Naive thymus-derived CD4-positive, alpha-beta T cell (primary cell): Measurements from ENCODE around the gene SLC38A3. TPM values are rescaled to one million over a fixed set of nuclear protein-coding genes. Genes with fewer than 3 reads are reported as not detected.

Source experiments
- ATAC-seq: fragments of 150-1000 bp; cut with Tn5 transposase; 2 replicates; pipeline ENCODE4 v1.10.0; 2021; ENCODE audit warnings: mild to moderate bottlenecking, moderate library complexity
- CTCF ChIA-PET: fragments of 350-600 bp; sonication (Branson Sonifier 250); formaldehyde crosslinking; loops from one replicate; lab custom pipeline; 2021; ENCODE audit warnings: antibody characterized with exemption; lab: Charles Lee
- POLR2A ChIA-PET: fragments of 350-600 bp; sonication (Branson Sonifier 250); formaldehyde crosslinking; loops from one replicate; lab custom pipeline; 2021; ENCODE audit warnings: antibody characterized with exemption, inconsistent platforms; lab: Charles Lee
- DNase-seq, 9 donors: peaks; one replicate each; pipeline versions ENCODE4 v3.0.0 to v3.0.0-alpha.2; 2020 to 2022; ENCODE audit warnings: mixed read lengths in 1 of 9
- H3K27ac ChIP-seq: one replicate; pipeline ENCODE4 v1.7.0; 2013; ENCODE audit warnings: mild to moderate bottlenecking, low read depth, low read length, moderate library complexity
- H3K27me3 ChIP-seq, 2 donors: one replicate each; pipeline ENCODE4 v1.7.0; 2013; ENCODE audit warnings: low read length in 2 of 2, mild to moderate bottlenecking in 2 of 2, moderate library complexity in 2 of 2; ENCODE audit not compliant: control insufficient read depth in 2 of 2, insufficient read depth in 2 of 2
- H3K36me3 ChIP-seq, 3 experiments: 1 replicate in 2 of 3; 2 replicates in 1 of 3; pipeline ENCODE4 v1.7.0; 2013; ENCODE audit warnings: low read length in 3 of 3, mild to moderate bottlenecking in 3 of 3, moderate library complexity in 1 of 3; ENCODE audit not compliant: insufficient read depth in 3 of 3, control insufficient read depth in 2 of 3
- H3K4me1 ChIP-seq, 2 donors: one replicate each; pipeline ENCODE4 v1.7.0; 2013; ENCODE audit warnings: low read length in 2 of 2, mild to moderate bottlenecking in 2 of 2, moderate library complexity in 1 of 2; ENCODE audit not compliant: control insufficient read depth in 2 of 2, insufficient read depth in 2 of 2
- H3K4me3 ChIP-seq: 2 replicates; pipeline ENCODE4 v1.7.0; 2013; ENCODE audit warnings: mild to moderate bottlenecking, low read length
- H3K9me3 ChIP-seq, 3 experiments: 1 replicate in 2 of 3; 2 replicates in 1 of 3; pipeline ENCODE4 v1.7.0; 2013; ENCODE audit warnings: low read length in 3 of 3; ENCODE audit not compliant: control insufficient read depth in 2 of 3
- H3K27ac Mint-ChIP-seq, 9 donors: one replicate each; pipeline ENCODE4 v1.8.0; 2020 to 2022; ENCODE audit warnings: mixed read lengths in 9 of 9, mild to moderate bottlenecking in 8 of 9, moderate library complexity in 5 of 9, inconsistent platforms in 2 of 9
- H3K27me3 Mint-ChIP-seq, 5 donors: one replicate each; pipeline ENCODE4 v1.8.0; 2021 to 2022; ENCODE audit warnings: mixed read lengths in 5 of 5, mild to moderate bottlenecking in 1 of 5
- H3K36me3 Mint-ChIP-seq, 5 donors: one replicate each; pipeline ENCODE4 v1.8.0; 2020 to 2022; ENCODE audit warnings: mixed read lengths in 5 of 5, mild to moderate bottlenecking in 3 of 5, inconsistent platforms in 1 of 5
- H3K4me1 Mint-ChIP-seq, 7 donors: one replicate each; pipeline ENCODE4 v1.8.0; 2020 to 2022; ENCODE audit warnings: mixed read lengths in 7 of 7, mild to moderate bottlenecking in 3 of 7, inconsistent platforms in 1 of 7
- H3K4me3 Mint-ChIP-seq, 10 donors: one replicate each; pipeline ENCODE4 v1.8.0; 2020 to 2022; ENCODE audit warnings: mild to moderate bottlenecking in 10 of 10, mixed read lengths in 10 of 10, moderate library complexity in 6 of 10, inconsistent platforms in 2 of 10
- H3K9me3 Mint-ChIP-seq, 11 donors: one replicate each; pipeline ENCODE4 v1.8.0; 2020 to 2022; ENCODE audit warnings: mixed read lengths in 11 of 11, mild to moderate bottlenecking in 4 of 11, inconsistent platforms in 1 of 11, moderate library complexity in 1 of 11
- intact Hi-C, 2 donors: fragments of 100-400 bp; cut with micrococcal nuclease; formaldehyde crosslinking; loops; one replicate each; pipeline ENCODE4 v1.15.1; 2023
- polyA plus RNA-seq, 2 donors: library from polyadenylated mRNA; unstranded; fragments of 300-500 nt; fragmentation: Illumina TruSeq; gene quantifications; one replicate each; pipeline ENCODE4 v1.2.3, GENCODE V29; 2021
- total RNA-seq, 6 experiments: library from RNA in 5 of 6; stranded (reverse) in 5 of 6; gene quantifications; 1 replicate in 5 of 6; 2 replicates in 1 of 6; pipeline ENCODE4 v1.2.3 and lab custom pipeline; 2021 to 2026

Gene SLC38A3
- total and polyA plus RNA-seq, 7 experiments from 2014 or later = 1.8 TPM; not detected in 6

DNA sequence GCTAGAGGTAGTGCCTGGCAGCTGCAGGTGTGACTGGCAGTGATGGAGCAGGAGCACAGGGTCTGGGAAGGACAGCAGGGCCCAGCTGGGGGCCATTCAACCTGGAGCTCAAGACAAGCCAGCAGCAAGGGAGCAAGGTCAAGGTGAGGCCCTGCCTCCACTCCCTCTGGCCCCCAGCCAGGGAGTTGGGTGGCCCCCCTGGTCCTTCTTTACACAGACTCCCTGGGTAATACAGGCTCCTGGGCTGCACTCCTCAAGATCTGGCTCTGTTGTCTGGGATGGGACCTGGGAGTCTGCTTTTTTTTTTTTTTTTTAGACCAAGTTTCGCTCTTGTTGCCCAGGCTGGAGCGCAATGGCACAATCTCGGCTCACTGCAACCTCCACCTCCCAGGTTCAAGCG lies 45.4 kb downstream of the SLC38A3 start:
- H3K36me3 ChIP-seq = peaks cover 6 to 72% (median 12%) of the 10 kb centered on the region in 3 experiments
- H3K27ac Mint-ChIP-seq = peak overlapping the region in 7 of 9 donors; percentile 18 to 96 (median 70)
- no peak for DNase-seq
- H3K4me3 ChIP-seq = no peak overlapping the region
- peak overlapping the region in 3 of 10 donors; percentile 17 to 40 (median 29) for H3K4me3 Mint-ChIP-seq
- CTCF ChIA-PET = interaction anchor here (0.6 to 2.3 kb wide), 6 partner anchors 9 to 58 kb away, joined by 3 to 12 read pairs (median 5); partner anchors contain the start of gene GNAI2
- intact Hi-C loops = no loop called here
- H3K27me3 ChIP-seq = no peaks in the 10 kb centered on the region
- no peaks in the 10 kb centered on the region for H3K9me3 ChIP-seq
- H3K27me3 Mint-ChIP-seq = no peaks in the 10 kb centered on the region
- H3K27ac ChIP-seq = peak overlapping the region; percentile 88
- peaks cover 34 to 57% of the 10 kb centered on the region in 2 donors for H3K4me1 ChIP-seq
- no peak for ATAC-seq
- POLR2A ChIA-PET = interaction anchor here (0.7 to 15.6 kb wide), 3 partner anchors 11 to 19 kb away, joined by 3 to 253 read pairs (median 3); partner anchors contain the start of gene GNAI2
- peaks cover 0 to 11% (median 0%) of the 10 kb centered on the region in 5 donors for H3K36me3 Mint-ChIP-seq
- H3K4me1 Mint-ChIP-seq = peaks cover 30 to 60% (median 47%) of the 10 kb centered on the region in 7 donors
- no peaks in the 10 kb centered on the region for H3K9me3 Mint-ChIP-seq

- H3K9me3 ChIP-seq = no peaks in the 10 kb centered on the region
- Mint-ChIP-seq H3K27me3 (no peaks in the 10 kb centered on the region), H3K4me1 (peaks cover 26 to 53% (median 43%) of the 10 kb centered on the region in 7 donors), H3K27ac (peak overlapping the region in 7 of 9 donors; percentile 18 to 84 (median 46)), H3K4me3 (no peak overlapping the region), H3K36me3 (peaks cover 0 to 11% (median 0%) of the 10 kb centered on the region in 5 donors), H3K9me3 (no peaks in the 10 kb centered on the region)
- H3K4me1 ChIP-seq = peaks cover 28 to 52% of the 10 kb centered on the region in 2 donors
- CTCF ChIA-PET = no interaction called here
- ATAC-seq = no peak
- POLR2A ChIA-PET = interaction anchor here (0.8 to 1.9 kb wide), 2 partner anchors 8 to 14 kb away, joined by 4 to 6 read pairs; no protein-coding TSS in a partner anchor
- no peak for DNase-seq
- H3K4me3 ChIP-seq = no peak overlapping the region
- no peaks in the 10 kb centered on the region for H3K27me3 ChIP-seq
- H3K36me3 ChIP-seq = peaks cover 6 to 77% (median 12%) of the 10 kb centered on the region in 3 experiments
- intact Hi-C loops = no loop called here
- H3K27ac ChIP-seq = peak overlapping the region; percentile 6
Observed at GRCh38 chr3:50251220-50251619, 46.1 kb downstream of the SLC38A3 start.

GRCh38 chr3:50254577-50255250 lies 49.6 kb downstream of the SLC38A3 start:
- H3K9me3 ChIP-seq = no peaks in the 10 kb centered on the region
- no peak overlapping the region for H3K4me3 ChIP-seq
- no peaks in the 10 kb centered on the region for H3K27me3 ChIP-seq
- peak; percentile 74 for ATAC-seq
- H3K27ac ChIP-seq = no peak overlapping the region
- H3K4me3 Mint-ChIP-seq = no peak overlapping the region
- peaks cover 0 to 30% (median 0%) of the 10 kb centered on the region in 5 donors for H3K36me3 Mint-ChIP-seq
- H3K36me3 ChIP-seq = peaks cover 14 to 89% (median 20%) of the 10 kb centered on the region in 3 experiments
- H3K27me3 Mint-ChIP-seq = no peaks in the 10 kb centered on the region
- ChIA-PET CTCF (interaction anchor here (1.1 to 2.2 kb wide), 2 partner anchors 8 to 17 kb away, joined by 5 to 12 read pairs; no protein-coding TSS in a partner anchor), POLR2A (interaction anchor here (0.6 kb wide), 1 partner anchor 8 kb away, joined by 3 read pairs; no protein-coding TSS in a partner anchor)
- no peak for DNase-seq
- H3K4me1 ChIP-seq = peaks cover 15 to 20% of the 10 kb centered on the region in 2 donors
- peak overlapping the region in 2 of 9 donors; percentile 38 to 46 for H3K27ac Mint-ChIP-seq
- H3K4me1 Mint-ChIP-seq = peaks cover 11 to 30% (median 24%) of the 10 kb centered on the region in 7 donors
- intact Hi-C loops = no loop called here
- no peaks in the 10 kb centered on the region for H3K9me3 Mint-ChIP-seq

GRCh38 chr3:50255251-50255615 lies 50.2 kb downstream of the SLC38A3 start:
- Mint-ChIP-seq H3K27me3 (no peaks in the 10 kb centered on the region), H3K4me3 (no peak overlapping the region)

GRCh38 chr3:50256978-50257890 lies 52.2 kb downstream of the SLC38A3 start:
- Histone ChIP-seq H3K27me3 (no peaks in the 10 kb centered on the region), H3K4me3 (no peak overlapping the region), H3K9me3 (no peaks in the 10 kb centered on the region), H3K4me1 (peaks cover 6 to 8% of the 10 kb centered on the region in 2 donors), H3K27ac (no peak overlapping the region), H3K36me3 (peaks cover 12 to 71% (median 20%) of the 10 kb centered on the region in 3 experiments)
- intact Hi-C loops = no loop called here
- ChIA-PET POLR2A (interaction anchor here (1.2 to 1.4 kb wide), 2 partner anchors 10 to 28 kb away, joined by 4 to 5 read pairs; no protein-coding TSS in a partner anchor), CTCF (interaction anchor here (0.7 to 2.2 kb wide), 6 partner anchors 11 to 86 kb away, joined by 3 to 12 read pairs (median 4); no protein-coding TSS in a partner anchor)
- no peak overlapping the region for H3K4me3 Mint-ChIP-seq
- ATAC-seq (no peak), DNase-seq (no peak)
- H3K9me3 Mint-ChIP-seq = no peaks in the 10 kb centered on the region
- H3K27me3 Mint-ChIP-seq = no peaks in the 10 kb centered on the region
- H3K36me3 Mint-ChIP-seq = peaks cover 0 to 21% (median 0%) of the 10 kb centered on the region in 5 donors
- H3K27ac Mint-ChIP-seq = peak overlapping the region in 2 of 9 donors; percentile 53 to 59
- H3K4me1 Mint-ChIP-seq = peaks cover 0 to 14% (median 11%) of the 10 kb centered on the region in 7 donors

More at GRCh38 chr3:50255251-50255615, 50.2 kb downstream of the SLC38A3 start:
- Histone ChIP-seq H3K36me3 (peaks cover 14 to 84% (median 20%) of the 10 kb centered on the region in 3 experiments), H3K4me1 (peaks cover 15 to 17% of the 10 kb centered on the region in 2 donors), H3K27ac (no peak overlapping the region), H3K27me3 (no peaks in the 10 kb centered on the region), H3K4me3 (no peak overlapping the region), H3K9me3 (no peaks in the 10 kb centered on the region)
- Mint-ChIP-seq H3K4me1 (peaks cover 8 to 28% (median 21%) of the 10 kb centered on the region in 7 donors), H3K9me3 (no peaks in the 10 kb centered on the region), H3K27ac (no peak overlapping the region), H3K36me3 (peaks cover 0 to 28% (median 0%) of the 10 kb centered on the region in 5 donors)
- ATAC-seq (no peak), DNase-seq (no peak)
- ChIA-PET CTCF (interaction anchor here (1.2 to 2.2 kb wide), 2 partner anchors 9 to 29 kb away, joined by 5 to 12 read pairs; no protein-coding TSS in a partner anchor), POLR2A (interaction anchor here (0.6 kb wide), 1 partner anchor 8 kb away, joined by 3 read pairs; no protein-coding TSS in a partner anchor)
- intact Hi-C loops = no loop called here
